Measurements from ENCODE around the gene NT5C3B.
"Not testable (repeated sequence)": the region's sequence is repeated elsewhere in the genome, so short reads cannot be mapped to it uniquely, and the experiment has no call there.

Gene NT5C3B
- 20.0 to 21.5 reads per million in 2 donors for total RNA-seq

DNA sequence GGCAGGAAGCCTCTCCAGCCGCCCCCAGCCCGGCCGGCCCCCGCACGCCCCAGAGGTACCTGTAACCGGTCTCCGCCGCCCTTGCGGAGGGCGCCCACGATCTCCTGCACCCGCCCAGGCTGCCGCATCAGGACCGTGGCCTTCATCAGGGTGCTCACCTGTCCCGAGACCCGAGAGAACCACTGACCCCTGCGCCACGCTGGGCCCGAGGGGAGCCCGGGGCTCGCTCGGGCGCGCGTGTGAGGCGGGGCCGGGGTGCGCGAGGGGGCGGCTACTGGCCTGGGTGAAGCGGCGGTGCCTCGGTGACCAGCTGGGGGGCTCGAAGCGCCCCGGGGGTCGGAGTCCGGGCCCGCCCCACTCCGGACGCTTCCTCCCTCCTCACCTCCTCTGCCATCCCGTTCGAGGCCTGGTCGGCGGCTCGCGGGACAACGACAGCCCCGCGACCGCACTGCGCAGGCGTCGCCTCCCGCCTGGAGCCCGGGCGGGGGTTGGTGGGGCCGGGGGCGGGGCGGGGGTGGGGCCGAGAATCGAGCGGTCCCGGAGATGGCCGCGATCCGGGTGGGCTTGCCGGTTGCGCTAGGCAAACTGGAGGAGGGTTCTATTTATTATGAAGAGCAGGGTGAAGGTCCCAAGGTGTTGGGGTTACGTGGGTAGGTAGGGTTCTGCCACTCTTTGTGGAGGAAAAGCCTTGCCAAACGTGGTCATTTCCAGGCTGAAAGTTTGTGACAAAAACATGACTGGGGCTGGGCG is at the start of gene NT5C3B:
NT5C3B (minus strand) TSS at position 433 of the 750 bp plus-strand sequence; CDS start at position 394, 39 bp downstream.
- DNase-seq, result peak in 3 of 5 experiments; percentile 19 to 73 (median 48)

DNA sequence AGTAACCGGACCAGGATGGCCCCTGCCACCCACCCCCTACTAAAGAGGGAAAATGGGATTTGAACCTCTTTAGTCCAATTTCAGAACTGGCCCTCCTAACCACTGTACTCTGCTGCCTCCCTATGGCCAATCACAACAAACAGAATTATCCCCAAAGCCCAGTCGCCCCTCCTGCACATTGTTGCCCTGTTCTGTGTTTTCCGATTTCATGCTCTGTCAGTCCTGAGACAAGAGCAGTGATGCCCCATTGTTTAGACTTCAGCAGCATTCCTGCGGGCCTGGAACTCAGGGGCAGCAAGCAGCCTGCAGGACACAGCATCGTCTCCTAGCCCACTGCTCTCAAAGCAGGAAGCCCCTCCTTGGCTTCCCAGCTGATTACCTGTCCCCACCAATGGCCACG is 49.7 kb upstream of the NT5C3B start:
- DNase-seq, result no peak

DNA sequence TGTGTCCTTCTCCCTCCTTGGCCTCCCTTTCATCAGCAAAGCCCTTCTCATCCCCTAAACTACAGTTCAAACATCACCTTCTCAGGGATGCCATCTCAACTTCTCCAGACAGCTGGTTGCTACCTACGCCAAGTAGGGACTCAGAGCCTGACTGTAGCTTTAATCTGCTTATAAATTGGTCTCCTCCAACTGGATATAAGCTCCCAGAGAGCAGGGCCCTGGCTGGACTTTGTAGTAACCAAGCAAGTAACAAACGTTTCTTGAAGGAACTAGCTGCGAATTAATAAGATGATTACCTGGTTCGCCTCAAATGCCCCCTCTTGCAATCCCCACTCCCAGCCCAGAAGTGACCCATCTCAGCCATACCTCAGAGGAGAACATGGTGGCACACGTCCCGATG is 46.7 kb upstream of the NT5C3B start:
- DNase-seq, result no peak

DNA sequence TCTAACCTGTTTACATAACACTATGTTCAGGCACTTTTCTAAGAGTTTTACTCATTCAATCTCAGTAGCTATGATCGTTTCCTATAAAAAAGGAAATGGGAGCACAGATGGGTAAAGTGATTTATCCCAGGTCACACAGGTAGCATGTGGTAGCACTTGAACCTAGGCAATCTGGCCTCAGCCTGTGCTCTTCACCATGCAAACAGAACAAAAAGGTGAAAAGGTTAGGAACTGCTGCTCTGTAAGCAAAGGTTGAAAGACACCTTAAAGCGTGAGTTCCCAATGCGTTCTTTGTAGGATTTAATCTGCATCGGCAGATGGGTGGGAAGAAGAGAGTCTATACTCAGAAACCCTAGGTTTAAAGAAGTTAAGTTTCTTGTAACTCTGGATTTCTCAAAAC is 44.1 kb upstream of the NT5C3B start:
- no peak for DNase-seq

- DNase-seq, result not testable (repeated sequence)
These were observed 38.2 kb upstream of the NT5C3B start for GRCh38 chr17:41874293-41874670.

- no peak for DNase-seq
These were observed 37.7 kb upstream of the NT5C3B start for GRCh38 chr17:41873559-41874292.

- DNase-seq, result no peak
These were observed 35.8 kb upstream of the NT5C3B start for GRCh38 chr17:41871789-41872188.

DNA sequence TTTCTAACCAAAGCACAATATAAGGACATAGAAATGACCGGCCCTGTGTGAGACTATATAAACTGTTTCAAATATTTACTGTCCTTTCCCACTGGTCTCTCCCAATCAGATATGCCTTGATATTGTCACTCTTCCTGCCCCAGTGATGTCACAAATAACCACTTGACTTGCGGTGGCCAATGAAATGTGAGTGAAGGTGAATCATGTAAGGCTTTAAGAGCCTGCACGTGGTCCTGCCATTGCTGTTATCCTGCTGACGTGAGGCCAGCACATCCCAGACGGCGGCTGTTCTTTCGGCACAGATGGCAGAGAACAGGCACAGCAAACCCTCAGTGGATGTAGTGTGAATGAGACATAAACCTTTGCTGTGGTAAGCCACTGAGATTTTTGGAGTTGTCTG is 34.6 kb upstream of the NT5C3B start:
- DNase-seq, result no peak

DNA sequence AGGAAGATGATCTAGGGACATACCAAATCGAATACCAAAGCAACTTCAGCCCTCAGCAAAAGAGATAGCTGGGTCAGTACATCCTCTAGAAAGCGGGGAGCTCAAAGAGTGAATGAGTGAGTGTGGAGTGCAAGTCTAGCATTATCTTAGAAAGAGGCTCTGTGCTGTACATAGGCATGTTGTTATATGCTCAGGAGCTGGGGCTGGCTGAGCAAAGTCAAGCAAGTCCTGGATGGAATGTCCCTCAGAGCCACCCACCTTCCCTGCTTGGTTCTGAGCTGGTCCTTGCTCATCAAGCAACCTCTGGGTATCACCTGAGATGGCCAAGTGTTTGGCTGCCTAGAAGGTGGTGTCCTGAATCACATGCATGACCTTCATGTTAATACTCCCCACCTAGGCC is 34.1 kb upstream of the NT5C3B start:
- no peak for DNase-seq

GRCh38 chr17:41869426-41869825 is 33.4 kb upstream of the NT5C3B start:
- DNase-seq, result peak in 1 of 5 experiments; percentile 31

DNA sequence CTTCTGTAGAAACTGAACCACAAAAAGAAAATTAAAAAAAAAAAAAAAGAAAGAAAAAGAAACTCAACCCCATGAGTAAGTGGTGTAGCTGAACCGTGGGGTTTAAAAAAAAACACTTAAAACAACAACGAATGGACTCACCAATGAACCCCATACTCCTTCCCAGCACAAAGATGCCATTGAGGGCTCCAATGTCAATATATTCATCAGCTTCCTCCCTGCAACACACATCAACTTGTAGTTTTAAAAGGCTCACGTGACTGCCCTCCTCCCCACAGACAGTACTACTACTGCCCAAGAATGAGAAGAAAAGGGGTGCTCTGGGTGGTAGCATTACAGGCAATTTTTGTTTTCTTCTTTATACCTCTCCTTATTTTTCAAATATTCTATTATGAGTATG is 32.5 kb upstream of the NT5C3B start:
- peak in 1 of 5 experiments; percentile 66 for DNase-seq

- no peak for DNase-seq
These were observed 29.5 kb upstream of the NT5C3B start for GRCh38 chr17:41865596-41865893.

- DNase-seq, result peak; percentile 76 to 94 (median 82)
These were observed 29.0 kb upstream of the NT5C3B start, which contains the start of gene KLHL11 for GRCh38 chr17:41864836-41865595. TSS of gene KLHL11 (minus strand) at chr17:41865423. CDS start at chr17:41865370, 53 bp downstream.

DNA sequence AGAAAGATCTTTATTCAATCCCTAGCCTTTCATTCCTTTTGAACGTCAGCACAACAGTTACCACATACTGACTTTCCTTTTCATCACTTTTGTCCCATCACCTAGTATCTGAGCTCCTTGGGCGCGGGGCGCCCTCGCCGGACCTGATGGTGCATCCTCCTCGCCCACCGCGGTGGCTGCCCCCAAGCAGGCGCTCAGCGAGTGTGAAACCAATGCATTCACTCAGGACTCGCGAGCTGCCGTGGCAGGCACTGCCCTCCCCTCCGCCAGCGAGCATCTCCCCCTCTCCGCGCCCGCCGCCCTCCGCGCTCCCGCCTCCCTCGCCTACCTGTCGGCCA is 28.4 kb upstream of the NT5C3B start:
- peak in 1 of 5 experiments; percentile 57 for DNase-seq

DNA sequence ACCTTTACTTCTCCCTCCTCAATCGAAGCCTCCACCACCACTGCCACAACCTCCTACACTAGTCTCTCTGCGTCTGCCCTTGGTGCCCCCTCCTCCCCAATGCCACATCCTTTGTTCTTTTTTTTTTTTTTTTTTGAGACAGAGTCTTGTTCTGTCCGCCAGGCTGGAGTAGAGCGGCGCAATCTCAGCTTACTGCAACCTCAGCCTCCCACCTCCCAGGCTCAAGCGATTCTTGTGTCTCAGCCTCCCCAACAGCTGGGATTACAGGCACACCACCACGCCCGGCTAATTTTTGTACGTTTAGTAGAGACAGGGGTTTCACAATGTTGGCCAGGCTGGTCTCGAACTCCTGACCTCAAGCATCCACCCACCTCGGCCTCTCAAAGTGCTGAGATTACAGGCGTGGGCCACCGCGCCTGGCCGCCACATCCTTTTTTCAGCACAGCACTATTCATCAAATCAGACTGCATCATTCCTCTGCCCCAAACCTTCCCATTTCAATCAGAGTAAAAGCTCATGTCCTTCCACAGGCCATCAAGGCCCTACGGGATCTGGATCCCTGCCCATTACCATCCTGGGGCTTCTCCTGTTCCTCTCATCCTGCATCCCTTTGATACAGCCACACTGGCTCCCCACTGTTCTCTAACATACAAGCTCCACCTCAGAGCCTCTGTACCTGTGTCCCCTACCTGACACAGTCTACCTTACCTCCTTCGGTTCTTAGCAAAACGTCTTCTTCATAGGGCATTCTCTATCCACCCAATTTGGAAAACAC is 27.2 kb upstream of the NT5C3B start:
- DNase-seq, result peak in 4 of 5 experiments; percentile 2 to 88 (median 20)

DNA sequence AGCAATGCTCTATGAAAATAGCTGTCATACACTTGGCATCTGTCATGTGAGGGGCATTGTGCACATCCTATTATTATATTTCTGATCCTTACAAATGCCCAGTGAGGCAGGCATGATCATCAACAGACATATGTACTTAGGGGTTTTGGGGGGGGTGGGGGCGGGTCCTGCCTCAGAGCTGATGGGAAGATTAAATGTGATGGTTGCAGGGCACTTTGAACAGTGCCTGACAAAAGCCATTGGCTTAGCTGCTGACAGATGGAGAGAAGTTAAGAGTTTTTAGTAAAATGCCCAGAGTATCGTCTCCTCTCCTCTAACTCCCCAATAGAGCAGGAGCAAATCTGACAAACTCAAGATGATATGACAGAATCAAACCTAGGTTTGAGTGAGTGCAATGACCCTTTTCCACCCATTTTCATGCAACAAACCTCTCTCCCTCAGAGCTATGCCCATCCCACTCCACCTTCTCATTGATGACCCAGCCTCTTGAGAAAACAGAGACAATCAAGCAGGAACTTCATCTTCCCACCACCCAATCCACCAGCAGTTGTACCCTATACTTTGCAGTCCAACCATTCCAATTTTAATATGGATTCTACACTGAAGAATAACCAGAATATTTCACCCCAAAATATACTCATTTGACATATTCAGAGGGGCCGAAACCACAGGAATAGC is 24.4 kb upstream of the NT5C3B start:
- DNase-seq, result no peak

- DNase-seq, result not testable (repeated sequence)
These were observed 15.3 kb upstream of the NT5C3B start for GRCh38 chr17:41851382-41851781.

GRCh38 chr17:41849251-41849990 is 13.4 kb upstream of the NT5C3B start:
- no peak for DNase-seq

DNA sequence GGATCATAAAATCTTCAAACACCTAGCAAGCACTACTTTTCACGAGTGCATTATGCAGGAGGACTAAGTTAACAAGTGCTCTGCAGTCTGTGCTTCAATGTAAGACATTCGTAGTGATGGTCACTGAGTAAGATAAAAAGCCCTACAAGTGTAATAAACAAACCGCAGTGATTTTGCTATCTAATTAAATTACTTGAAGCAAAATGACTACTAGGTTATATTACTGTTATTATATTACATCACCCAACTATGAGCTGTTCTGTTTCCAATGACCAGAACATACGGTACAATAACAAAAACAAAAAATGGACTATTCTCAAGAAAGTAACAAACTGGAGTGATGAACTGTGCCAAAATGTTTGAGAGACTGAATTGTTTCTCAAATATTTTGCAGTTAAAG is 12.8 kb upstream of the NT5C3B start:
- DNase-seq, result no peak

- DNase-seq, result no peak
These were observed 8.9 kb upstream of the NT5C3B start for GRCh38 chr17:41844971-41845370.

GRCh38 chr17:41840781-41841180 is 4.7 kb upstream of the NT5C3B start:
- not testable (repeated sequence) for DNase-seq
